Vagina (tissue), 2 donors: ENCODE measurements around the gene GHDC. TPM values are rescaled to one million over a fixed set of nuclear protein-coding genes. Genes with fewer than 3 reads are reported as not detected.

Experiments
- DNase-seq, 2 donors: peaks; one replicate each; pipeline ENCODE4 v3.0.0-alpha.2; 2017; ENCODE audit errors: extremely low spot score in 2 of 2
- H3K27ac ChIP-seq: fragments of 200-600 bp; sonication (generic); one replicate; pipeline ENCODE4 v1.5.1; 2019
- H3K27me3 ChIP-seq: fragments of 200-600 bp; sonication (generic); one replicate; pipeline ENCODE4 v1.5.1; 2019
- H3K36me3 ChIP-seq, 2 donors: fragments of 200-600 bp; sonication (generic); one replicate each; pipeline ENCODE4 v1.5.1; 2017 to 2019
- H3K4me1 ChIP-seq: fragments of 200-600 bp; sonication (generic); one replicate; pipeline ENCODE4 v1.5.1; 2019
- H3K4me3 ChIP-seq, 2 donors: fragments of 200-600 bp; sonication (generic); 1 replicate in 1 of 2; 2 replicates in 1 of 2; pipeline ENCODE4 v1.5.1; 2016 to 2019
- H3K9me3 ChIP-seq: fragments of 200-600 bp; sonication (generic); one replicate; pipeline ENCODE4 v1.5.1; 2019
- CTCF ChIP-seq, 3 experiments: fragments of 450-650 bp in 2 of 3; fragments of 200-600 bp in 1 of 3; sonication (generic) in 1 of 3; IDR thresholded peaks; one replicate each; pipeline ENCODE4 v1.5.1; 2017 to 2019; ENCODE audit warnings: antibody characterized with exemption in 3 of 3, mild to moderate bottlenecking in 2 of 3, moderate library complexity in 2 of 3
- POLR2A ChIP-seq, 2 donors: fragments of 450-650 bp; IDR thresholded peaks; one replicate each; pipeline ENCODE4 v1.6.1; 2017; ENCODE audit warnings: antibody characterized with exemption in 2 of 2, mild to moderate bottlenecking in 2 of 2, moderate library complexity in 2 of 2
- POLR2AphosphoS5 ChIP-seq, 2 donors: sonication (generic); formaldehyde crosslinking; IDR thresholded peaks; one replicate each; pipeline ENCODE4 v1.9.0; 2017; ENCODE audit warnings: antibody characterized with exemption in 2 of 2, mild to moderate bottlenecking in 2 of 2, low read depth in 1 of 2; ENCODE audit not compliant: insufficient read depth in 1 of 2
- intact Hi-C: fragments of 100-400 bp; cut with DNase I; formaldehyde crosslinking; loops from one replicate; pipeline ENCODE4 v1.15.1; 2023
- total RNA-seq: library from RNA; depleted of rRNA; stranded (reverse); fragments of >200 nt; gene quantifications from one replicate; pipeline ENCODE4 v1.2.3, GENCODE V29; 2016

The GHDC gene
- total RNA-seq, 1 donor from 2014 or later: 35.1 TPM

GRCh38 chr17:42169351-42169750 is 24.9 kb downstream of the GHDC start:
- H3K9me3 ChIP-seq: no peaks in the 10 kb centered on the region
- H3K27ac ChIP-seq: no peak overlapping the region
- no peaks in the 10 kb centered on the region for H3K4me1 ChIP-seq
- no peak for TF ChIP-seq POLR2A (IDR thresholded peaks at IDR 0.05)
- no peak for TF ChIP-seq POLR2AphosphoS5 (IDR thresholded peaks at IDR 0.05; ENCODE audit: insufficient read depth in 1 of 2, low read depth in 1 of 2)
- TF ChIP-seq CTCF (IDR thresholded peaks at IDR 0.05): no peak
- no peak for DNase-seq
- no peaks in the 10 kb centered on the region for H3K27me3 ChIP-seq
- H3K4me3 ChIP-seq: no peak overlapping the region
- intact Hi-C loops: no loop called here
- H3K36me3 ChIP-seq: no peaks in the 10 kb centered on the region

- intact Hi-C loops: no loop called here
- Histone ChIP-seq H3K27me3 (no peaks in the 10 kb centered on the region), H3K36me3 (no peaks in the 10 kb centered on the region), H3K4me1 (no peaks in the 10 kb centered on the region), H3K27ac (no peak overlapping the region), H3K9me3 (no peaks in the 10 kb centered on the region), H3K4me3 (no peak overlapping the region)
- no peak for DNase-seq
- no peak for TF ChIP-seq POLR2AphosphoS5 (IDR thresholded peaks at IDR 0.05; ENCODE audit: insufficient read depth in 1 of 2, low read depth in 1 of 2)
- TF ChIP-seq POLR2A (IDR thresholded peaks at IDR 0.05): no peak
- TF ChIP-seq CTCF (IDR thresholded peaks at IDR 0.05): no peak
These were observed 26.5 kb downstream of the GHDC start for GRCh38 chr17:42167807-42168206.

GRCh38 chr17:42166196-42166763 is 28.0 kb downstream of the GHDC start:
- DNase-seq: no peak
- H3K4me3 ChIP-seq: no peak overlapping the region
- H3K9me3 ChIP-seq: no peaks in the 10 kb centered on the region
- no peak overlapping the region for H3K27ac ChIP-seq
- intact Hi-C loops: no loop called here
- TF ChIP-seq CTCF (IDR thresholded peaks at IDR 0.05) (no peak), POLR2AphosphoS5 (IDR thresholded peaks at IDR 0.05; ENCODE audit: insufficient read depth in 1 of 2, low read depth in 1 of 2) (no peak), POLR2A (IDR thresholded peaks at IDR 0.05) (no peak)
- H3K36me3 ChIP-seq: no peaks in the 10 kb centered on the region
- H3K27me3 ChIP-seq: no peaks in the 10 kb centered on the region
- no peaks in the 10 kb centered on the region for H3K4me1 ChIP-seq

GRCh38 chr17:42165751-42166150 is 28.5 kb downstream of the GHDC start:
- Histone ChIP-seq H3K4me1 (no peaks in the 10 kb centered on the region), H3K27ac (no peak overlapping the region), H3K27me3 (no peaks in the 10 kb centered on the region), H3K36me3 (no peaks in the 10 kb centered on the region), H3K4me3 (no peak overlapping the region), H3K9me3 (no peaks in the 10 kb centered on the region)
- no peak for DNase-seq
- intact Hi-C loops: no loop called here
- TF ChIP-seq CTCF (IDR thresholded peaks at IDR 0.05) (no peak), POLR2A (IDR thresholded peaks at IDR 0.05) (no peak), POLR2AphosphoS5 (IDR thresholded peaks at IDR 0.05; ENCODE audit: insufficient read depth in 1 of 2, low read depth in 1 of 2) (no peak)

GRCh38 chr17:42163696-42164407 is 30.4 kb downstream of the GHDC start:
- intact Hi-C loops: no loop called here
- no peaks in the 10 kb centered on the region for H3K9me3 ChIP-seq
- DNase-seq: no peak
- no peaks in the 10 kb centered on the region for H3K4me1 ChIP-seq
- no peaks in the 10 kb centered on the region for H3K36me3 ChIP-seq
- H3K4me3 ChIP-seq: no peak overlapping the region
- no peaks in the 10 kb centered on the region for H3K27me3 ChIP-seq
- TF ChIP-seq POLR2A (IDR thresholded peaks at IDR 0.05): no peak
- no peak for TF ChIP-seq POLR2AphosphoS5 (IDR thresholded peaks at IDR 0.05; ENCODE audit: insufficient read depth in 1 of 2, low read depth in 1 of 2)
- no peak for TF ChIP-seq CTCF (IDR thresholded peaks at IDR 0.05)
- no peak overlapping the region for H3K27ac ChIP-seq
